Measurements from ENCODE around the gene NANOS2.

DNA sequence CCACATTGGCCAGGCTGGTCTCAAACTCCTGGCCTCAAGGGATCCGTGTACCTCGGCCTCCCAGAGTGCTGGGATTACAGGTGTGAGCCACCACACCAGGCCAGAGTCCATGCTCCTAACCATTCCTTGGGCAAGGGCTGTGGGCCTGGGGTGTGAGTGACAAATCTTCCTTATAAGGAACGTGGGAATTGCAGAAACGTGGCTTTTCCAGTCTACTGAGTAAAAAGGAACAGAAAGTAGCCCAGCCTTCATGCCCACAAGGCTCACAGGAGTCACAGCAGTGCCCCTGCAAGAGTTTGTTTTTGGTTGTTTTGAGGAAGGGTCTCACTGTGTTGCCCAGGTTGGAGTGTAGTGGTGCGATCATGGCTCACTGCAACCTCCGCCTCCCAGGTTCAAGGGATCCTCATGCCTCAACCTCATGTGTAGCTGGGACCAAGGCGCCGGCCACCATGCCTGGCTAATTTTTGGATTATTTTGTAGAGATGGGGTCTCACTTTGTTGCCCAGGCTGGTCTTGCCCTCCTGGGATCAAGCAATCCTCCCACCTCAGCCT is 17.2 kb downstream of the NANOS2 start:
- TF ChIP-seq, protein P1, sequence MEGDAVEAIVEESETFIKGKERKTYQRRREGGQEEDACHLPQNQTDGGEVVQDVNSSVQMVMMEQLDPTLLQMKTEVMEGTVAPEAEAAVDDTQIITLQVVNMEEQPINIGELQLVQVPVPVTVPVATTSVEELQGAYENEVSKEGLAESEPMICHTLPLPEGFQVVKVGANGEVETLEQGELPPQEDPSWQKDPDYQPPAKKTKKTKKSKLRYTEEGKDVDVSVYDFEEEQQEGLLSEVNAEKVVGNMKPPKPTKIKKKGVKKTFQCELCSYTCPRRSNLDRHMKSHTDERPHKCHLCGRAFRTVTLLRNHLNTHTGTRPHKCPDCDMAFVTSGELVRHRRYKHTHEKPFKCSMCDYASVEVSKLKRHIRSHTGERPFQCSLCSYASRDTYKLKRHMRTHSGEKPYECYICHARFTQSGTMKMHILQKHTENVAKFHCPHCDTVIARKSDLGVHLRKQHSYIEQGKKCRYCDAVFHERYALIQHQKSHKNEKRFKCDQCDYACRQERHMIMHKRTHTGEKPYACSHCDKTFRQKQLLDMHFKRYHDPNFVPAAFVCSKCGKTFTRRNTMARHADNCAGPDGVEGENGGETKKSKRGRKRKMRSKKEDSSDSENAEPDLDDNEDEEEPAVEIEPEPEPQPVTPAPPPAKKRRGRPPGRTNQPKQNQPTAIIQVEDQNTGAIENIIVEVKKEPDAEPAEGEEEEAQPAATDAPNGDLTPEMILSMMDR (conservative IDR thresholded peaks at IDR 0.05) = no peak
- no peak for TF ChIP-seq EZH2 (IDR thresholded peaks at IDR 0.05; ENCODE audit: low read depth)

All from PC-9 (cell line).